Measurements from ENCODE around the gene ZSCAN25.
A peak's percentile ranks its signal among the peaks of the same experiment; 100 is the strongest.
"Not testable (repeated sequence)": the region's sequence is repeated elsewhere in the genome, so short reads cannot be mapped to it uniquely, and the experiment has no call there.

The ZSCAN25 gene

GRCh38 chr7:99617192-99617781 is 541 bp downstream of the ZSCAN25 start:
- DNase-seq (ENCODE audit: low spot score), result no peak

DNA sequence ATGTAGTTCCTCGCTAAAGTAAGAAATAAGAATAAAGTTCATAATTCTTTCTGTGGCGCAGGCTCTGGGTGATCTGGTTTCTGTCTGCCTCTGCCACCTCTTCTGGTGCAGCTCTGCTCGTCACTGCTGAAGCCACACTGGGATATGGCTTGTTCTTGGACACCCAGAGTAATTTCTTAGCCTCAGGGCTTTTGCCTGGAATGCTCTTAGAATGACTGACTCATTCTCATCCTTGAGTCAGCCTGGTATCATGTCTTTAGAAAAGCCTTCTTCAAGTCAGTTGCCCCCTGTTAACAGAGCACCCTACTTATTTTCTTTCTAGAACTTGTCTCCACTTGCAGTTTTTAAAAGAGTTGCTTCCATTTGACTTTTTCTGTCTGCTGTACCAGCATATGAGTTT is 2.0 kb downstream of the ZSCAN25 start:
- peak; percentile 48 for DNase-seq (ENCODE audit: low spot score)

DNA sequence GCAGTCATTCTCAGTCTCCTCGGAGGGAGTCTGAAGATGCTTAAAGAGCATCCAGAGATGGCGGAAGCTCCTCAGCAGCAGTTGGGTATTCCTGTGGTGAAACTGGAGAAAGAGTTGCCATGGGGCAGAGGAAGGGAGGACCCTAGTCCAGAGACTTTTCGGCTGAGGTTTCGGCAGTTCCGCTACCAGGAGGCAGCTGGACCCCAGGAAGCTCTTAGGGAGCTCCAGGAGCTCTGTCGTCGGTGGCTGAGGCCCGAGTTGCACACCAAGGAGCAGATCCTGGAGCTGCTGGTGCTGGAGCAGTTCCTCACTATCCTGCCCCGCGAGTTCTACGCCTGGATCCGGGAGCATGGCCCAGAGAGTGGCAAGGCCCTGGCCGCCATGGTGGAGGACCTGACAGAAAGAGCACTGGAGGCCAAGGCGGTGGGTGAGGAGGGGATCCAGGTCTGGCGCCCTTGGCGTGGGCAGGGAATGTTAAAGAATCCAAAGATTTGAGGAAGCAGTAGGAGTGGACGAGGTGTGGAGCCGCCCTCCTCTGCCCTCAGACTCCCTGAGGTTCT is 2.9 kb downstream of the ZSCAN25 start:
- no peak for DNase-seq (ENCODE audit: low spot score)

DNA sequence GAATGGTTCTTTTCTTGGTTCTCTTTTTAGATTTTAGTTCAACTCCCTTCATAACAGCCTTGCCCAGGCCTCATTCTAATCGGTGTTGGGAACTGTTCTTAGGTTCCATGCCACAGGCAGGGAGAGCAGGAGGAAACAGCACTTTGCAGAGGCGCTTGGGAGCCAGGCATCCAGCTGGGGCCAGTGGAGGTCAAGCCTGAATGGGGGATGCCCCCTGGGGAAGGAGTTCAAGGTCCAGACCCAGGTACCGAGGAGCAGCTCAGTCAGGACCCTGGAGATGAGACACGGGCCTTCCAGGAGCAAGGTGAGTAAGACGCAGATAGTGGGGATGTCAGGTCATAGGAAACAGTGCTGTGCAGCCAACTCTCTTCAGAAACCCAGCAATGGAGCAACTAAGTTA is 4.5 kb downstream of the ZSCAN25 start:
- no peak for DNase-seq (ENCODE audit: low spot score)

GRCh38 chr7:99622596-99622995 is 5.8 kb downstream of the ZSCAN25 start:
- DNase-seq (ENCODE audit: low spot score), result no peak

DNA sequence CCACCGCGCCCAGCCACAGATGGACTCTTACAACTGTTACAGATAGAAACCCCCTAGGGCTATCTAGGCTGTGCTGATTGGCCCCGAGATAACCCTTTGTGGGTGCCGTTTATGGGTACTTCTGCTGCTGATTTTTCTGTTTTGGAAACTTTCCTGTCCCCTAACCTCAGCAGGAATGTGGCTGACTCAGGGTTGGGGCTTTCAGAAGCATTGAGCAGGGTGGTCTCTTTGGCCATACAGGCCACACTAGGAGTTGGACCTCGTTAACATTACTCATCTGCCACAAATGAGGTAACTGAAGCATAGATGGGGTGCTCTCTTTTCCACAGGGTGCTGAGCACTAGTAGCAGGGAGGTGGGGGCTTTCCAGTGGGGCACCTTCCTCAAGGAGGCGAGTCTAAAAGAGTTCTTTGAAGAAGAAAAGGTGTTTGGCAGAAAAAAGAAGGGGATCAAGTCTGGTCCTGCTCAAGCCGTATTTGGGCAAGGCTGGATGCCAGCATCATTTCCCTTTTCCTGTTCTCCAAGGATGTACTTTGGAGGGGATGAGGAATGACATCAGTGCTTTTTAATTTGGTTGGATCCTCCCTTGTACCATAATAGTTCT is 6.4 kb downstream of the ZSCAN25 start:
- no peak for DNase-seq (ENCODE audit: low spot score)

DNA sequence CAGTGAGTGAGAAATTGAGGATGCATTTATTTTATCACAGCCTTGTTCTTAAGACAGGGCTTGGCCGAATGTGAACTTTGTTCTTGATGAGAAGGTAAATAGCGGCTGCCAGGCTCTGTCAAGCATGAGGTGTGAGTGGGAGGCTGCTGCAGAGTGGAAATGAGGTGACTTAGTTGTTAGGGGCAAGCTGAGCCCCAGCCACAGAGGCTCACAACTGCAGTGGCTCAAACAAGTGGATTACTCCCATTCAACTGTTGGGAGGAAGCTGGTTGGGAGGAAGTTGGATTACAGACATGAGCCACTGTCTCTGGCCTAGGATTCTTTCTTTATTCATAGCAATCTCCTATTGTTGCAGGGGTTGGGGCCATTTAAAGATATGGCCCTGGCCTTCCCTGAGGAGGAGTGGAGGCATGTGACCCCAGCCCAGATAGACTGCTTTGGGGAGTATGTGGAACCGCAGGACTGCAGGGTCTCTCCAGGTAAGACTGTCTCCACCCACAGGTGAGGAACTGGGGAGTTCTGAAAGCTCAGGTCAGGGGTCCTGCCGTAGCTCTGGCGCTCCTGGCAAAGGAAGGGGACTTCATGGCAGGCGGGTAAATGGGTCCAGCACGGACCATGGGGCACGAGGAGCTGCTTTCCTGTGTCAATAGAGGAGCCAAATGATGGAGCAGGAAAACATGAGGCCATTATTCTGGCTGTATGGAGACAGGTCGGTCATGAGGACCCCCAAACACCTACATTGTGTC is 7.1 kb downstream of the ZSCAN25 start:
- no peak for DNase-seq (ENCODE audit: low spot score)

DNA sequence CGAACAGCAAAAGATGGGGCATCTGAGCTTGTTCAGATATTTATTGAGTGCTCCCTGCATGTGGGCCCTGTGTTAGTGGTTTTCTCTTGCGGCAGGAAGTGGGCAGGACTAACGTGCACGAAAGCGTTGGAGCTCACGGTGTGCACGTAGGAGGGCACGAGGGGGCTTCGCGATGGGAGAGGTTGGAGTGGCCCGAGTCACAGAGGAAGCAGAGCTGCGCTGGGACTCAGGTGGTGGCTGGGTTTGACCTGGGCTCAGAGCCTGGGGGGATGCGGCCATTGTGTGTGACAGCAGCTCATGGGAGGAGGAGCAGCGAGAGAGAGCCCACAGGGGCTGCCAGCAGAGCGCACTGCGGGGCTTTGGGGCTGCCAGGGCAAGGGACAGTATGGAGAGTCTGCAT is 7.7 kb downstream of the ZSCAN25 start:
- DNase-seq (ENCODE audit: low spot score), result no peak

GRCh38 chr7:99625321-99625720 is 8.6 kb downstream of the ZSCAN25 start:
- DNase-seq (ENCODE audit: low spot score), result no peak

- no peak for DNase-seq (ENCODE audit: low spot score)
Measured at GRCh38 chr7:99625961-99626360, 9.2 kb downstream of the ZSCAN25 start.

DNA sequence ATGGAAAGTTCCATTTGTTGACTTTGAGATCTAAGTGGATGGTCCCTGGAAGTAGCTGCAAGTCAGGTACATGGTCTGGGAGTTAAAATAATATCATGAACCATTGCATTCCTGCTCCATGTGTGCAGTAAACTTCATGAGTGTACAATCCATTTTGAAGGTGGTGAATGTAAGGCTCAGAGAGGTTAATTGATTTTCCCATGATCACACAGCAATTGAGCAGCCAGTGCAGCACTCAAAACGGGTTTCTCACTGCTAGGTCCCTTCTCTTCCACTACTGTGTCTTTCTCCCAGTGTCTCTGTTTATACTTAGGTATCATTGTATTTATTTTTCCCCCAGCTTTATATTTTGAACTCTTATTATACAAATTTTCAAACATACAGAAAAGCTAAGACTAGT is 9.9 kb downstream of the ZSCAN25 start:
- no peak for DNase-seq (ENCODE audit: low spot score)

DNA sequence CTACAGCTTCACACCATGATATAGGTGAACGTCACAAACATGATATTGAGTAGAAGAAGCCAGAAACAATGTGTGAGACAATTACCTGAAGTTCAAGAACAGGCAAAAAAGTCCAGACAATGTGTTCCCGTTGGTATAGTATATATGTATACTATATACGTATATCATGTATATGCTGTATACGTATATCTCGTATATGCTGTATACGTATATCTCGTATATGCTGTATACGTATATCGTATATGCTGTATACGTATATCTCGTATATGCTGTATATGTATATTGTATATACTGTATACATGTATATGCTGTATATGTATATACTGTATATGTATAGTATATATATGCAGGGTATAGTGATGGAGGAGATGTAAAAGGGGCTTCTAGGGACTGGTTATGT is 10.8 kb downstream of the ZSCAN25 start:
- no peak for DNase-seq (ENCODE audit: low spot score)

DNA sequence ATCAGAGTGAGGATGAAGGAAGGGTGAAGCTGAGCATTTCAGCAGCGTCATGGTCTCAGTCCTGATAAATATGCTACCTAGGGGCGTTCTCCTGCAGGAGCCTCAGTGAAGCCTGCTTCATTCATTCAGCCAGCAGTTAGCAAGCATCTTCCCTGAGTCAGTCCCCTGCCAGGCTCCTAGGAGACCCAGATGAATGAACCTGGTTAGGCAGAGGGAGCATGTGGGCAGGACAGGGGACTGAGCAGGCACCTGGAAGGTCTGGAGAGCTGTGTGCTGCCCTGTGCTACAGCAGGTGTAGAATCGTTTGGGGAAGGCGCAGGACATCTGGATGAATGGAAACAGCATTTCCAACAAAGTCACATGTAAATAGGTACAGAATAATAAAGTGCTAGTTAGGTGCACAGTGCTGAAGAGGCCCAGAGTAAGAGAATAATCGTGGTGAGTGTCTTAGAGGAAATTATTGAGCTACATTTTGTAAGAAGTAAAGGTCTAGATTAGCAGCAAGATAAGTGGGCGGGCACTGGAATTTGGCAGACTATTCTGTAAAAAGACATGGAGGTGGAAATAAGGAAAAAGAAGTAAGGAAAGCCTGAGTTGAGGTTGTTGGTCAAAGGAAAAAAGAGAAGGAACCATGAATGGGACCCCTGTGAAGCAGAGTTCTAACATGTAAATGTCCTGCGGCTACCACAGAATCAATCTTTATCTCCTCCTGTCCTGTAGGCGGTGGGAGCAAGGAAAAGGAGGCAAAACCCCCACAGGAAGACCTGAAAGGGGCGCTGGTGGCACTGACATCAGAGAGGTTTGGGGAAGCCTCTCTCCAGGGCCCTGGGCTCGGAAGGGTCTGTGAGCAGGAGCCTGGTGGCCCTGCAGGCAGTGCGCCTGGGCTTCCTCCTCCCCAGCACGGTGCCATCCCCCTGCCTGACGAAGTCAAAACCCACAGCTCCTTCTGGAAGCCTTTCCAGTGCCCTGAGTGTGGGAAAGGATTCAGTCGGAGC is 12.0 kb downstream of the ZSCAN25 start:
- DNase-seq (ENCODE audit: low spot score), result no peak

GRCh38 chr7:99629643-99630042 is 12.9 kb downstream of the ZSCAN25 start:
- no peak for DNase-seq (ENCODE audit: low spot score)

- peak; percentile 29 for DNase-seq (ENCODE audit: low spot score)
Measured at GRCh38 chr7:99631295-99632109, 14.8 kb downstream of the ZSCAN25 start.

DNA sequence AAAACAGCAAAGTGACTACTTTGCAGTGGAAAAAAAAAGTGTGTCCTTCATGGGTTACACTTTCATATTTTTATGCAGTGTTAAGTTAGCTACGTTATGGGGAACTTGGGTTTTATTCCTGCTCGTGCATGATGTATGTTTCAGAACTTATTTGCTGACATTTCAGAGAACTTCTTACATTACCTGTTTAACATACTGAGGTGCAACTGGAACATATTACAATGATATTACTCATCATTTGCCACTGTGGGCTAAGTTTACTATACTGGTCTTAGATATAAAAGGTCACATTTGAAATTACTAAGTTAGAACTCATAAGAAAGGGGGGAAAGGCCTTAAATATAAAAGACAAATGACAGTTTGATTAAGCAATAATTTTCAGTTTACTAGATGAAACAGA is 20.7 kb downstream of the ZSCAN25 start:
- DNase-seq (ENCODE audit: low spot score), result not testable (repeated sequence)

GRCh38 chr7:99638731-99639130 is 22.0 kb downstream of the ZSCAN25 start:
- no peak for DNase-seq (ENCODE audit: low spot score)

GRCh38 chr7:99639267-99639666 is 22.5 kb downstream of the ZSCAN25 start:
- DNase-seq (ENCODE audit: low spot score), result no peak

GRCh38 chr7:99642027-99642426 is 25.3 kb downstream of the ZSCAN25 start:
- no peak for DNase-seq (ENCODE audit: low spot score)

GRCh38 chr7:99643464-99643863 is 26.7 kb downstream of the ZSCAN25 start:
- DNase-seq (ENCODE audit: low spot score), result no peak

DNA sequence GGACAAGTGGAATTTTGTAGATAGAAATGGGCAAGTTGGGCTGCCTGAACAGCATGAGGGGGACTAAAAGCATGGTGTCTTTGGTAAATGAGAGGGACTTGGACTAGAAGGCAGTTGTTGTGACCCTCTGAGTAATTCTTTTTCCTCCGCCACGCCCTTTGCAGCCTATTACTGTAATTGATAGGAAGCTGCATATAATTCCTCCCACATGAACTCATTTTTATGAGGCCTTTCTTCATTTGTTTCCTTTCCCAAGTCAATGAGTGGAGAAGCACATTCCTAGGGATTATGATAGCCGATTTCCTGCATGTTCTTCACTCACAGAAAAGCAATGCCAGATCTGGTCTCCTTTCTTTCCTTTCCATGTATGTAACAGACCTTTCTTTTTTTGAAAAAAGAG is 27.7 kb downstream of the ZSCAN25 start:
- DNase-seq (ENCODE audit: low spot score), result no peak

All from AG20443 (cell line).